ENCODE results near the gene IL6ST. TPM values are rescaled to one million over a fixed set of nuclear protein-coding genes. Genes with fewer than 3 reads are reported as not detected.
A peak's percentile ranks its signal among the peaks of the same experiment; 100 is the strongest.

Gene IL6ST
- total RNA-seq, 1 donor from 2014 or later: 197 TPM

DNA sequence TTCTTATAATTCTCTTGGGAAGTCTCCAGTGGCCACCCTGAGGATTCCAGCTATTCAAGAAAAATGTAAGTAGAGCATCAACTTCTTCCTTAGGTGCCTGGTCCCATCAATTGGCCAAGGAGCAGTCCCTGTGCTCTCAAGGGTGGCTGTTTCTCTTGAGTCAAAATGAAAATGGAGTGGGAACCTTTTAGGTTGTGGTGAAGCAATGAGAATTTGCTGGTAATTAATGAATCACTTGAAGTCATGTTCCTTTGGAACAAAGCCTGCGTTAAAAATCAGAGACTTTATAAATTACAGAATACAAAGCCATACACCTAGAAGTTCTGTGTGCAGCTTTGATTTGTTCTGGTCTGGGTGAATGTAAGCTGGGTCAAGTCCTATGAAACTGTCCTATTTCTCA is 94.7 kb downstream of the IL6ST start:
- H3K4me3 Mint-ChIP-seq (ENCODE audit: unreplicated experiment): no peak overlapping the region
- no peaks in the 10 kb centered on the region for H3K27me3 Mint-ChIP-seq (ENCODE audit: unreplicated experiment)
- H3K4me1 Mint-ChIP-seq (ENCODE audit: unreplicated experiment): peaks cover 29% of the 10 kb centered on the region
- no peak overlapping the region for H3K27ac Mint-ChIP-seq (ENCODE audit: unreplicated experiment)
- TF ChIP-seq, protein P1, sequence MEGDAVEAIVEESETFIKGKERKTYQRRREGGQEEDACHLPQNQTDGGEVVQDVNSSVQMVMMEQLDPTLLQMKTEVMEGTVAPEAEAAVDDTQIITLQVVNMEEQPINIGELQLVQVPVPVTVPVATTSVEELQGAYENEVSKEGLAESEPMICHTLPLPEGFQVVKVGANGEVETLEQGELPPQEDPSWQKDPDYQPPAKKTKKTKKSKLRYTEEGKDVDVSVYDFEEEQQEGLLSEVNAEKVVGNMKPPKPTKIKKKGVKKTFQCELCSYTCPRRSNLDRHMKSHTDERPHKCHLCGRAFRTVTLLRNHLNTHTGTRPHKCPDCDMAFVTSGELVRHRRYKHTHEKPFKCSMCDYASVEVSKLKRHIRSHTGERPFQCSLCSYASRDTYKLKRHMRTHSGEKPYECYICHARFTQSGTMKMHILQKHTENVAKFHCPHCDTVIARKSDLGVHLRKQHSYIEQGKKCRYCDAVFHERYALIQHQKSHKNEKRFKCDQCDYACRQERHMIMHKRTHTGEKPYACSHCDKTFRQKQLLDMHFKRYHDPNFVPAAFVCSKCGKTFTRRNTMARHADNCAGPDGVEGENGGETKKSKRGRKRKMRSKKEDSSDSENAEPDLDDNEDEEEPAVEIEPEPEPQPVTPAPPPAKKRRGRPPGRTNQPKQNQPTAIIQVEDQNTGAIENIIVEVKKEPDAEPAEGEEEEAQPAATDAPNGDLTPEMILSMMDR (IDR thresholded peaks at IDR 0.05): no peak
- DNase-seq (ENCODE audit: extremely low spot score, unreplicated experiment): no peak
- no peaks in the 10 kb centered on the region for H3K9me3 Mint-ChIP-seq (ENCODE audit: unreplicated experiment)
- no peaks in the 10 kb centered on the region for H3K36me3 Mint-ChIP-seq (ENCODE audit: unreplicated experiment)

DNA sequence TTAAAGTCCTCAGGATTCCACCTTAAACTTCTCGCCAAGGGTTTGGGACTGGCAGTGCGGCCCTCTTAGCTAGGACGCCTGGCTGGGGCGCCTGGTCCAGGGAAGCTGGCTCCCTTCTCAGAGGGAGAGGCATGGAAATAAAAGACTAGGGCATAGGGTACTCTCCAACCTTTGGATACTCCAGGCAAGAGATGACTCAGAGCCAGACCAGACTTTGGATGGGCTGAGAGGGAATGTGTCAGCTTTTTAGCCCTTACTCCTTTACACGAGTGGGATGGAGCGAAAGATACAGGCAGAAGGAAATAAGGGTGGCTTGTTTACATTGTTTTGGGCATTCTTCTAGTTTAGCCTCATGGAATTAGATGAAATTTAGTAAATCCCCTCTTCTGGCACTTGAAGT is 95.4 kb downstream of the IL6ST start:
- Mint-ChIP-seq H3K4me3 (ENCODE audit: unreplicated experiment) (no peak overlapping the region), H3K27me3 (ENCODE audit: unreplicated experiment) (no peaks in the 10 kb centered on the region), H3K27ac (ENCODE audit: unreplicated experiment) (peak overlapping the region; percentile 23), H3K4me1 (ENCODE audit: unreplicated experiment) (peaks cover 27% of the 10 kb centered on the region), H3K9me3 (ENCODE audit: unreplicated experiment) (no peaks in the 10 kb centered on the region), H3K36me3 (ENCODE audit: unreplicated experiment) (no peaks in the 10 kb centered on the region)
- DNase-seq (ENCODE audit: extremely low spot score, unreplicated experiment): no peak
- TF ChIP-seq, protein P1 (IDR thresholded peaks at IDR 0.05): no peak

DNA sequence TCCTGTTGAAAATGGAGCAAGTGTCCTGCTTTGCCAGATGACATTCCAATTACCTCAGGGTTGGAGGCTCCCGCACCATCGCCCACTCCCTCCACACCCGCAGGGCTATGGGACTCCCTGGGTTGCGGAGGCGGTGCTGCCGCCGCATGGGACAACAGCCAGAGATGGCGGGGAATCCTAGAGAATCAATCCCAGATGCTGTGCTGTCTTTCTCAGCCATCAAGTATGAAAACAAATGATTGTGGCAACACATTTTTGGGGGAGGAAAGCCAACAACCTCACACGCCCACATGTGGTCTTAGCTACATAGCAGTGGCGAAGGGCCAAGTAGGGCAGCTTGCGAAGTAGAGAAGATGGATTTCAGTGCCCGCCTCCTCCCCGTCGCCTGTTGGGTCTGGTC is 96.9 kb downstream of the IL6ST start:
- Mint-ChIP-seq H3K27me3 (ENCODE audit: unreplicated experiment) (no peaks in the 10 kb centered on the region), H3K27ac (ENCODE audit: unreplicated experiment) (peak overlapping the region; percentile 78), H3K4me1 (ENCODE audit: unreplicated experiment) (peaks cover 17% of the 10 kb centered on the region), H3K4me3 (ENCODE audit: unreplicated experiment) (peak overlapping the region; percentile 52), H3K9me3 (ENCODE audit: unreplicated experiment) (no peaks in the 10 kb centered on the region), H3K36me3 (ENCODE audit: unreplicated experiment) (no peaks in the 10 kb centered on the region)
- TF ChIP-seq, protein P1 (IDR thresholded peaks at IDR 0.05): no peak
- DNase-seq (ENCODE audit: extremely low spot score, unreplicated experiment): peak; percentile 89

DNA sequence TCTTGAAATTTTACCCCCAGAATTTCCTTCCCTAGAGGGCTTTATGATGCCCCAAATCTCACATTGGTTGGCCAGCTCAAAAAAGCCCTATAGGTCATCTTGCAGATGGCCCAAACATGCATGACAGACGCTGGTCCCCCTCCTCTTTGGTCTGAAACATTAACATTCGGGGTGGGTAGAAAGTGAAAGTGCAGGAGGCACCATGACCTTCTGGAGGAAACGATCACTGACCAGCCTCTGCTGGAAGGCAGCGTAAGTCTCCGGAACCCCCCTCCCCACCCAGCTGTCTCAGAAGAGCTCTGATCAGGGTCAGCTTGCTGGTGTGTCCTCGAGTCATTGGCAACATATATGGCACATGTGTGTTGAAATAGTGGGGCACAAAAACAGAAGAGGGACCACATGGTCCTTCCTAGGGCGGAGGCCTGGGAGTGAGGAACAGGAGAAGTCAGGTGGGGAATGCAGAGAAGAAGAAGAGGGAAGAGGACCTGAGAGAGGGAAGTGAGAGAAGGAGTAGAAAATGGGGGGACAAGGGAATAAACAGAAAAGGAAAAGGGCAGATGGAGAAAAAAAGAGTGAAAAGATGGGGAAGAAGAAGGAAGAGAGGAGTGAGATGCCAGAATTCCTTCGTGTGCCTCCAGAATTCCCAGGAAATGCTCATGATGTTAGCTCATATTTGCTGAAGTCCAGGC is 97.4 kb downstream of the IL6ST start:
- Mint-ChIP-seq H3K4me3 (ENCODE audit: unreplicated experiment) (peak overlapping the region; percentile 52), H3K4me1 (ENCODE audit: unreplicated experiment) (peaks cover 16% of the 10 kb centered on the region), H3K36me3 (ENCODE audit: unreplicated experiment) (no peaks in the 10 kb centered on the region), H3K27ac (ENCODE audit: unreplicated experiment) (peak overlapping the region; percentile 78), H3K9me3 (ENCODE audit: unreplicated experiment) (no peaks in the 10 kb centered on the region), H3K27me3 (ENCODE audit: unreplicated experiment) (no peaks in the 10 kb centered on the region)
- TF ChIP-seq, protein P1 (IDR thresholded peaks at IDR 0.05): no peak
- no peak for DNase-seq (ENCODE audit: extremely low spot score, unreplicated experiment)

DNA sequence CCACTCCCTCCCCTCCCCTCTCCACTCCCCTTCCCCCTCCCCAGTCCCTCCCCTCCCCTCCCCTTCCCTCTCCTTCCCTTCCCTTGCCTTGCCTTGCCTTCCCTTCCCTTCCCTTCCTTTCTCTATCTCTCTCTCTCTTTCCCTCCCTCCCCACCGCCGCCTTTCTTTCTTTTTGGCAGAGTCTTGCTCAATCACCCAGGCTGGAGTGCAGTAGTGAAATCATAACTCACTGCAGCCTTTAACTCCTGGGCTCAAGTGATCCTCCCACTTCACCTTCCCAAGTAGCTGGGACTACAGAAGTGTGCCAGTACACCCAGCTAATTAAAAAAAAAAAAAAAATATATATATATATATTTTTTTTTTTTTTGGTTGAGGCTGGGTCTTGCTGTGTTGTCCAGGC is 98.1 kb downstream of the IL6ST start:
- Mint-ChIP-seq H3K4me3 (ENCODE audit: unreplicated experiment) (no peak overlapping the region), H3K36me3 (ENCODE audit: unreplicated experiment) (no peaks in the 10 kb centered on the region), H3K27me3 (ENCODE audit: unreplicated experiment) (no peaks in the 10 kb centered on the region), H3K4me1 (ENCODE audit: unreplicated experiment) (peaks cover 16% of the 10 kb centered on the region), H3K27ac (ENCODE audit: unreplicated experiment) (no peak overlapping the region), H3K9me3 (ENCODE audit: unreplicated experiment) (no peaks in the 10 kb centered on the region)
- TF ChIP-seq, protein P1 (IDR thresholded peaks at IDR 0.05): no peak
- no peak for DNase-seq (ENCODE audit: extremely low spot score, unreplicated experiment)

Measured in osteocyte (in vitro differentiated cells).